DMS114 treated with DMSO at 0.1 percent for 48 hours (cell line): ENCODE measurements around the gene DSCAML1.

Experiments
- DNase-seq: peaks from one replicate; lab custom pipeline; 2025; ENCODE audit not compliant: unreplicated experiment; lab: John Stamatoyannopoulos, UW

DSCAML1 gene

DNA sequence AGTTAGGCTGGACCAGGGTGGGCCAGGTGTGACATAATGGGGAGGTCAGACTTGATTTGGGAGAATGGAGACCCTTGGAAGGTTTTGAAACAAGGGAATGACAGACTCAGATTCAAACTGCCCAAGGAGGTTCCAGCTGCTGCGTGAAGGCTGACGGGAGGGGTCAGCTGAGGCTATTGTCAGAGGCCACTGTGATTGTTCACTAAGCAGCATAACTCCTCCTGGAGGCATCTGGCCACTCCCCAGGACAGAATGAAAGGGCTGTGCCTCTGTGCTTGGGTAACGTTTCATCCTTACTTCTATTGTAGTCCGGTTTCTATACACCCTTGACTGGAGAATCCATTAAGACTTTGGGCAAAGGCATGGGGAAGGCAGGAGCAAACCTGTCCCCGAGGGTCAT, 126.6 kb downstream of the DSCAML1 start:
- no peak for DNase-seq

DNA sequence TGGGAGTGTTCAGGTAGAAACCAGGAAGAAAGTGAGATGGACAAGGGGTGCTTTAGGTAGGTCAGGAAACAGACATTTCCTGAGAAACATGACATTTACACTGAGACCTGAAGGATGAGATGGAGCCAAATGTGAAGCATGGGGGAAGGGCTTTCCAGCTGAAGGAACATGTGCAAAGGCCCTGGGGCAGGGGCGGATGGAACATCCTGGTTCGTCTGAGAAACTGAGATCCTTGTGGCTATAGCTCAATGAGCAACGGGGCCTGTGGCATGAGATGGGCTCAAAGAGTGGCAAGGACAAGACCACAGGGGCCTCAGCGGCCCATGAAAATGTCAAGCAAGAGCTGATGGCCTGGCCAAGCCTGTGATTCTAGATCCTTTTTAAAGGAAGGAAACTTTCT, 127.4 kb downstream of the DSCAML1 start:
- no peak for DNase-seq

DNA sequence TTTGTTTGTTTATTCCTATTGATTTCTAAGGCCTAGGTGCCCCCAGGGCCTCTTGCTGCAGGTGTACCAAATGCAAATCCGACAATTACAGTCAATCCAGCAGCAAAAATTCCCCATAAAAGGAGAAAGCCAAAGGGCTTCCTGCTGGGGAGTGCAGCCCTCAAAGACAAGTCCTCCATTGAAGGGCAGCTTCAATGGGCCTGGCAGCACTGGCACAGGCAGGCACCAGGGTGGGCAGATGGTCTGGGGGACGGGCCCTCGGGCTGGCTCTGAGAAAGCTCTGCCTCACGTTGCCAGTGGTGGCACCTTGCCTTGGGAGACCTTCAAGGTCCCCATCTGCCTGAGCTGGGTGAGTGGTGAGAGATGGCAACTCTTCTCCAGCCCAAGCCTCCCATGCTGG, 128.0 kb downstream of the DSCAML1 start:
- DNase-seq = no peak

DNA sequence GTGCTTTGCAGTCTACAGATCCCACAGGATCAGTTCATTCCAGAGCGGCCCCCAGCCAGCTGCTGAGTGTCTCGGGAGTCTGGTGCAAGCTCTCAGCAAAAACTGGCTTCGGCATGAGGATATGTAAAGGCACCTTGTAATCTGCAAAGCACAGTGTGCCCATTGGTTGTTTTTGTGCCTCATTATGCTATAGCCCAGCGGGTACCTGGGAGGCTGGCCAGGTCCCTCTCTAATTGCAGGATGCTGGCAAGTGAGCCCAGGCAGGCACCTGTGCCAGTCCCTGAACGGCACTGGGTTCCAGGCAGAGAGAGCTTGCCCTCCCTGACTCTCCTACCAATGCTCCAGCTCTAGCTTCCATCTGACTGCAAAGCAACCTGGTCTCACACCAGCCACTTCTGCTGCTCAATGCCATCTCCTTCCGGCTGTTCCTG, 128.7 kb downstream of the DSCAML1 start:
- no peak for DNase-seq

GRCh38 chr11:117664897-117665296, 132.1 kb downstream of the DSCAML1 start:
- no peak for DNase-seq

- DNase-seq = no peak
These were observed 133.2 kb downstream of the DSCAML1 start for GRCh38 chr11:117663821-117664220.

DNA sequence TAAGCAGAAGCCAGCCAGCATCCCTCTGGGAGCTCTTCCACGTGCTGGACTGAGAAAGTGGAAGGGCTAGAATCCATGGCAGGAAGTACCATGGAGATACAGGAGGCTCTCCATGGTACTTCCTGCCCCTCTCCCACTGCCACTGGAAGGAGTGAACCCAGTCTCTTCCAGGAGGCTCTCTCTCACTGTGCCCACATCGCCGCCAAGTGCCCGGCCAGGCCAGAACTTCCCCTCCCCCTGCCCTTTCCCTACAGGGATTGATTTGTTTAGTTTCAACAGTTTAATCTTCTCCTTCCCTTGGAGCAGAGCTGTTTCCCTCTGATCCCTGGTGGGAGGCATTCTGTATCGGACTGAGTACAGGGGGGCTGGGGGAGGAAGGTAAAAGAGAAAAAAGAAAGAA, 133.6 kb downstream of the DSCAML1 start:
- no peak for DNase-seq

DNA sequence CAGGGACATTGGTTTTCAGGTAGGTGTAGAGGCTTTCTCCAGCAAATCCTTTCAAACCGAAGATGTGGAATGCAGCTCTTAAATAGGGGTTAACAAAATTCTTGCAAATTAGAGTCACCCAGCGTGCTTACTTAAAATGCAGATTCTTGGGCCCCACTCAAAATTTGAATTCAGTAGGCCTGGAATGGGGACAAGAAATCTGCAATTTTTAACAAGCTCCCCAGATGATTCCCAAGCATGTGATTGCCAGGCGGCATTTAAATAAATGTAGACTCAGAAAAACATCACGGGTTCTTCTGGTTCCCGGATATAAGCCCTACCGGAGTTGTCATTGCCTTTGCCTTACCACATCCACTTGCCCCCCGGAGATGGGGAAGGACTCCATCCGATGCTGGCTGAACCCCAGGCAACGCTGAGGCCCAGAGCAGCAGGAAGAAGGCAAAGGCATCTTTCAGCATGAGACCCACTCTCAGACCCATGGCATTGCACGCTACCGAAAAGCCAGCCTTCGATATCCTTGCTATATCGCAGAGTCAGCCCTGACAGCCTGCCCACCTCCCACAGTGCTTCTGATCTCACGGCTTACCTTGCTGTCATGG, 134.2 kb downstream of the DSCAML1 start:
- no peak for DNase-seq

DNA sequence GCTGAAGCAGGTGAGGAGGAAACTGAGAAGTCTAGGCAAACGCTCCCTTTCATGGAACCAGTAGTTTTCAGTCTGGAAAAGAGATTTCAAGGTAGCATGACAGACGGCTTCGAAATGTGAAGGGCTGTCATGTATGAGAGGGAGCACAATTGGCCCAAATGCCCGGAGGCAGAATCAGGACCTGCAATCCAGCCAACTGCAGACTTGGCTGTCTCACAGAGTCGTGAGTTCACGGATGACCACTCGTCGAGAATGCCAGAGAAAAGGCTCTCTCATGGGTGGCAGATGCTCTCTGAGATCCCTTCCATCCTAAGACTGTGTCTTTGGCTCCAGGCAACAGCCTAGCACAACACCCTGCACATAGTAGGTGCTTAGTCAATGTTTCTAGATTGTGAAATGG, 134.8 kb downstream of the DSCAML1 start:
- DNase-seq = no peak

DNA sequence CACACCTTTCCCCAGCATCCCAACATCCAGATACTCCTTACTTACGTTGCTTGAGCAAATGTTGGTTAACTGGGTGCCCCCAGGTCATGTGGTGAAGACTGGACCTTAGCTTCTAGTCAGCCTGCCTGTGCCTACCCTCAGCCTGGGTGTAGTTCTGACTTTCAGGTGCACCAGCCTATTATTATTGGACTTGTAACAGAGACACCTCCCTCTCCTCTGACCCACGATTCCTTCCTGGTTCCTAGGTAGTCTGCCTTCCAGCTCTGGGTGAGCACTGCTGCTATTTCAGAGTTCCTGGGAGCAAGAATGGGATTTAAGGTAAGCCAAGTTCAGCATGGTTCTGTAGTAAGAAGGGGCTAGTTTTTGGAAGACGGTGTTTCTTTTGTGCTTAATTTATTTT, 138.2 kb downstream of the DSCAML1 start:
- DNase-seq = no peak

GRCh38 chr11:117657794-117658193, 139.2 kb downstream of the DSCAML1 start:
- no peak for DNase-seq

GRCh38 chr11:117654281-117655255, 142.4 kb downstream of the DSCAML1 start:
- DNase-seq = no peak

- no peak for DNase-seq
These were observed 144.5 kb downstream of the DSCAML1 start for GRCh38 chr11:117652521-117652920.

GRCh38 chr11:117649296-117650055, 147.5 kb downstream of the DSCAML1 start:
- DNase-seq = no peak

DNA sequence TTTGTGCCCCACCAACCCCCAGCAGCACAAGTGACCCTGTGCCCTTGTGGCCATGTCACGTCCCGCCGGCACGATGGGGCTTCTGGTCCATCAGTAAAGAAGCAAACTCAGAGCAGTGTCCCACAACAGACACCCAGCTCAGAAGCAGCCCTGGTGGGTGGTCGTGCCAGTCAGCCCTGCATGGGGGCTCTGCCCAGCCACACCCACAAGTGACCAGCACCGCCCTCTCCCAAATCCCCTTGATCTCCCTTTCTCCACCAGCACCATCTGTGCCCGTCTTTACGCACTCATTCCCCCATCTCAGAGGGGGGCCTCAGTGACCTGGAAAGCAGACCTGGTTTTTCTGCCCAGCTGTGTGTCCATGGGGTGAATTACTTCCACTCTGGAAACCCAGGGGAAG, 149.1 kb downstream of the DSCAML1 start:
- DNase-seq = no peak

GRCh38 chr11:117647207-117647606, 149.8 kb downstream of the DSCAML1 start:
- no peak for DNase-seq

- DNase-seq = no peak
These were observed 150.6 kb downstream of the DSCAML1 start for GRCh38 chr11:117646411-117646810.

GRCh38 chr11:117644403-117645155, 152.4 kb downstream of the DSCAML1 start:
- no peak for DNase-seq

GRCh38 chr11:117643606-117644300, 153.3 kb downstream of the DSCAML1 start:
- DNase-seq = no peak

GRCh38 chr11:117642835-117643234, 154.2 kb downstream of the DSCAML1 start:
- no peak for DNase-seq
